ENCODE data around the gene KCTD17. TPM values are rescaled to one million over a fixed set of nuclear protein-coding genes. Genes with fewer than 3 reads are reported as not detected.

KCTD17 gene
- total and polyA plus RNA-seq, 2 donors (not counting 1 experiment from before 2014, with no cell fraction given) = 10.6 to 19.3 TPM

DNA sequence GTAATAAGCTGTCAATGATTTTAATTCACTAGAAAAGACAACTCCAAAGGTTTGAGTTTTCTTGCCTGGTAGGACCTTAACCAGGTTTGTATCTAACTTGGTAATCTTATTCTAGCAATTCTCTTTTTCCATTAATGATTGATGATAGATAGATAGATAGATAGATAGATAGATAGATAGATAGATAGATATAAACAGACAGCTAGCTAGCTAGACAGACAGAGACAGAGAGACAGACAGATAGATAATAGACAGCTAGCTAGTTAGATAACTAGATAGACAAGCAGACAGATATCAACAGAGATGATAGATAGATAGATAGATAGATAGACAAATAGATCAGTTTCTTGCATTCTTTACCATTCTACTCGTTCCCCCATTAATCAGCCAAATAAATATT is 42.7 kb downstream of the KCTD17 start:
- Histone ChIP-seq H2AFZ (ENCODE audit: low read length) (no peak overlapping the region), H4K20me1 (ENCODE audit: control insufficient read depth, extremely low read depth, insufficient read depth, low read length) (no peaks in the 10 kb centered on the region), H3K79me2 (ENCODE audit: control insufficient read depth, insufficient read depth, low read length) (no peaks in the 10 kb centered on the region), H3K4me1 (ENCODE audit: control insufficient read depth, extremely low read depth, insufficient read depth, low read length) (no peaks in the 10 kb centered on the region), H3K27me3 (ENCODE audit: control insufficient read depth, insufficient read depth, low read length) (peaks cover 9% of the 10 kb centered on the region), H3K4me2 (ENCODE audit: extremely low read depth, insufficient read depth, low read length) (no peak overlapping the region), H3K9ac (ENCODE audit: insufficient read depth, low read length) (no peak overlapping the region), H3K36me3 (ENCODE audit: control insufficient read depth, insufficient read depth, low read length) (no peaks in the 10 kb centered on the region), H3K9me3 (ENCODE audit: control insufficient read depth, insufficient read depth, low read depth, low read length) (no peaks in the 10 kb centered on the region), H3K27ac (ENCODE audit: insufficient read depth, low read length) (no peak overlapping the region), H3K4me3 (replicated peaks in 1 of 4; ENCODE audit: control extremely low read depth in 1 of 4, insufficient read depth in 1 of 4, low read depth in 3 of 4, low read length in 4 of 4) (no peak overlapping the region)
- TF ChIP-seq, protein P1, sequence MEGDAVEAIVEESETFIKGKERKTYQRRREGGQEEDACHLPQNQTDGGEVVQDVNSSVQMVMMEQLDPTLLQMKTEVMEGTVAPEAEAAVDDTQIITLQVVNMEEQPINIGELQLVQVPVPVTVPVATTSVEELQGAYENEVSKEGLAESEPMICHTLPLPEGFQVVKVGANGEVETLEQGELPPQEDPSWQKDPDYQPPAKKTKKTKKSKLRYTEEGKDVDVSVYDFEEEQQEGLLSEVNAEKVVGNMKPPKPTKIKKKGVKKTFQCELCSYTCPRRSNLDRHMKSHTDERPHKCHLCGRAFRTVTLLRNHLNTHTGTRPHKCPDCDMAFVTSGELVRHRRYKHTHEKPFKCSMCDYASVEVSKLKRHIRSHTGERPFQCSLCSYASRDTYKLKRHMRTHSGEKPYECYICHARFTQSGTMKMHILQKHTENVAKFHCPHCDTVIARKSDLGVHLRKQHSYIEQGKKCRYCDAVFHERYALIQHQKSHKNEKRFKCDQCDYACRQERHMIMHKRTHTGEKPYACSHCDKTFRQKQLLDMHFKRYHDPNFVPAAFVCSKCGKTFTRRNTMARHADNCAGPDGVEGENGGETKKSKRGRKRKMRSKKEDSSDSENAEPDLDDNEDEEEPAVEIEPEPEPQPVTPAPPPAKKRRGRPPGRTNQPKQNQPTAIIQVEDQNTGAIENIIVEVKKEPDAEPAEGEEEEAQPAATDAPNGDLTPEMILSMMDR (conservative IDR thresholded peaks at IDR 0.05 in 1 of 2, IDR thresholded peaks at IDR 0.05 in 1 of 2; ENCODE audit: low read depth in 1 of 2, low read length in 2 of 2) = no peak
- TF ChIP-seq EZH2 (IDR thresholded peaks at IDR 0.05; ENCODE audit: low read length, missing control alignments) = no peak
- DNase-seq (ENCODE audit: low read depth in 2 of 2) = no peak

- Histone ChIP-seq H3K4me2 (ENCODE audit: extremely low read depth, insufficient read depth, low read length) (no peak overlapping the region), H3K9ac (ENCODE audit: insufficient read depth, low read length) (no peak overlapping the region), H3K4me1 (ENCODE audit: control insufficient read depth, extremely low read depth, insufficient read depth, low read length) (no peaks in the 10 kb centered on the region), H3K36me3 (ENCODE audit: control insufficient read depth, insufficient read depth, low read length) (no peaks in the 10 kb centered on the region), H3K27ac (ENCODE audit: insufficient read depth, low read length) (no peak overlapping the region), H3K27me3 (ENCODE audit: control insufficient read depth, insufficient read depth, low read length) (peaks cover 9% of the 10 kb centered on the region), H3K79me2 (ENCODE audit: control insufficient read depth, insufficient read depth, low read length) (no peaks in the 10 kb centered on the region), H3K4me3 (replicated peaks in 1 of 4; ENCODE audit: control extremely low read depth in 1 of 4, insufficient read depth in 1 of 4, low read depth in 3 of 4, low read length in 4 of 4) (no peak overlapping the region), H2AFZ (ENCODE audit: low read length) (no peak overlapping the region), H4K20me1 (ENCODE audit: control insufficient read depth, extremely low read depth, insufficient read depth, low read length) (no peaks in the 10 kb centered on the region), H3K9me3 (ENCODE audit: control insufficient read depth, insufficient read depth, low read depth, low read length) (no peaks in the 10 kb centered on the region)
- TF ChIP-seq, protein P1 (conservative IDR thresholded peaks at IDR 0.05 in 1 of 2, IDR thresholded peaks at IDR 0.05 in 1 of 2; ENCODE audit: low read depth in 1 of 2, low read length in 2 of 2) = no peak
- no peak for TF ChIP-seq EZH2 (IDR thresholded peaks at IDR 0.05; ENCODE audit: low read length, missing control alignments)
- no peak for DNase-seq (ENCODE audit: low read depth in 2 of 2)
These were observed 43.6 kb downstream of the KCTD17 start for GRCh38 chr22:37095113-37095512.

DNA sequence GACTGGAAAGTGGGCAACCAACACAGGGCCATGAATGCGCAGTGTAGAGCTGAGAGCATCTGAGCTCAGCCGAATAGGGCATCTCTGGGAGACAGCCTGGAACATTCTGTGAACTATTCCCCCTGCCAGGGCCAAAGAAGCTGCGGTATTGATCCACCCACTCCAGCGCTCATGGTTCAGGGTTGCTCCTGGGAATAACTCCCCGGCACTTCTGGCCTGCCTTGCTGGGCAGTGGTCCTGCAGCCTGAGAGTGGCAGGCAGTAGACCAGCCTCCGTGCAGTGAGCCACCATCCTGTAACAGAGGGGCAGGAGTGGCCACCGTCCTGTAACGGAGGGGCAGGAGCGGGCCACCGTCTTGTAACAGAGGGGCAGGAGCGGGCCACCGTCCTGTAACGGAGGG is 45.8 kb downstream of the KCTD17 start:
- Histone ChIP-seq H3K9me3 (ENCODE audit: control insufficient read depth, insufficient read depth, low read depth, low read length) (no peaks in the 10 kb centered on the region), H3K4me2 (ENCODE audit: extremely low read depth, insufficient read depth, low read length) (no peak overlapping the region), H3K27ac (ENCODE audit: insufficient read depth, low read length) (no peak overlapping the region), H4K20me1 (ENCODE audit: control insufficient read depth, extremely low read depth, insufficient read depth, low read length) (no peaks in the 10 kb centered on the region), H3K36me3 (ENCODE audit: control insufficient read depth, insufficient read depth, low read length) (no peaks in the 10 kb centered on the region), H2AFZ (ENCODE audit: low read length) (no peak overlapping the region), H3K4me3 (replicated peaks in 1 of 4; ENCODE audit: control extremely low read depth in 1 of 4, insufficient read depth in 1 of 4, low read depth in 3 of 4, low read length in 4 of 4) (no peak overlapping the region), H3K79me2 (ENCODE audit: control insufficient read depth, insufficient read depth, low read length) (no peaks in the 10 kb centered on the region), H3K9ac (ENCODE audit: insufficient read depth, low read length) (no peak overlapping the region), H3K27me3 (ENCODE audit: control insufficient read depth, insufficient read depth, low read length) (peaks cover 9% of the 10 kb centered on the region), H3K4me1 (ENCODE audit: control insufficient read depth, extremely low read depth, insufficient read depth, low read length) (no peaks in the 10 kb centered on the region)
- DNase-seq (ENCODE audit: low read depth in 2 of 2) = no peak
- no peak for TF ChIP-seq EZH2 (IDR thresholded peaks at IDR 0.05; ENCODE audit: low read length, missing control alignments)
- TF ChIP-seq, protein P1 (conservative IDR thresholded peaks at IDR 0.05 in 1 of 2, IDR thresholded peaks at IDR 0.05 in 1 of 2; ENCODE audit: low read depth in 1 of 2, low read length in 2 of 2) = no peak
